Naive thymus-derived CD4-positive, alpha-beta T cell (primary cell): ENCODE measurements around the gene CAMTA1. TPM values are rescaled to one million over a fixed set of nuclear protein-coding genes. Genes with fewer than 3 reads are reported as not detected.

ENCODE experiments used
- ATAC-seq: fragments of 150-1000 bp; cut with Tn5 transposase; 2 replicates; pipeline ENCODE4 v1.10.0; 2021; ENCODE audit warnings: mild to moderate bottlenecking, moderate library complexity
- CTCF ChIA-PET: fragments of 350-600 bp; sonication (Branson Sonifier 250); formaldehyde crosslinking; loops from one replicate; lab custom pipeline; 2021; ENCODE audit warnings: antibody characterized with exemption; lab: Charles Lee
- POLR2A ChIA-PET: fragments of 350-600 bp; sonication (Branson Sonifier 250); formaldehyde crosslinking; loops from one replicate; lab custom pipeline; 2021; ENCODE audit warnings: antibody characterized with exemption, inconsistent platforms; lab: Charles Lee
- DNase-seq, 9 donors: peaks; one replicate each; pipeline versions ENCODE4 v3.0.0 to v3.0.0-alpha.2; 2020 to 2022; ENCODE audit warnings: mixed read lengths in 1 of 9
- H3K27ac ChIP-seq: one replicate; pipeline ENCODE4 v1.7.0; 2013; ENCODE audit warnings: mild to moderate bottlenecking, low read depth, low read length, moderate library complexity
- H3K27me3 ChIP-seq, 2 donors: one replicate each; pipeline ENCODE4 v1.7.0; 2013; ENCODE audit warnings: low read length in 2 of 2, mild to moderate bottlenecking in 2 of 2, moderate library complexity in 2 of 2; ENCODE audit not compliant: control insufficient read depth in 2 of 2, insufficient read depth in 2 of 2
- H3K36me3 ChIP-seq, 3 experiments: 1 replicate in 2 of 3; 2 replicates in 1 of 3; pipeline ENCODE4 v1.7.0; 2013; ENCODE audit warnings: low read length in 3 of 3, mild to moderate bottlenecking in 3 of 3, moderate library complexity in 1 of 3; ENCODE audit not compliant: insufficient read depth in 3 of 3, control insufficient read depth in 2 of 3
- H3K4me1 ChIP-seq, 2 donors: one replicate each; pipeline ENCODE4 v1.7.0; 2013; ENCODE audit warnings: low read length in 2 of 2, mild to moderate bottlenecking in 2 of 2, moderate library complexity in 1 of 2; ENCODE audit not compliant: control insufficient read depth in 2 of 2, insufficient read depth in 2 of 2
- H3K4me3 ChIP-seq: 2 replicates; pipeline ENCODE4 v1.7.0; 2013; ENCODE audit warnings: mild to moderate bottlenecking, low read length
- H3K9me3 ChIP-seq, 3 experiments: 1 replicate in 2 of 3; 2 replicates in 1 of 3; pipeline ENCODE4 v1.7.0; 2013; ENCODE audit warnings: low read length in 3 of 3; ENCODE audit not compliant: control insufficient read depth in 2 of 3
- H3K27ac Mint-ChIP-seq, 9 donors: one replicate each; pipeline ENCODE4 v1.8.0; 2020 to 2022; ENCODE audit warnings: mixed read lengths in 9 of 9, mild to moderate bottlenecking in 8 of 9, moderate library complexity in 5 of 9, inconsistent platforms in 2 of 9
- H3K27me3 Mint-ChIP-seq, 5 donors: one replicate each; pipeline ENCODE4 v1.8.0; 2021 to 2022; ENCODE audit warnings: mixed read lengths in 5 of 5, mild to moderate bottlenecking in 1 of 5
- H3K36me3 Mint-ChIP-seq, 5 donors: one replicate each; pipeline ENCODE4 v1.8.0; 2020 to 2022; ENCODE audit warnings: mixed read lengths in 5 of 5, mild to moderate bottlenecking in 3 of 5, inconsistent platforms in 1 of 5
- H3K4me1 Mint-ChIP-seq, 7 donors: one replicate each; pipeline ENCODE4 v1.8.0; 2020 to 2022; ENCODE audit warnings: mixed read lengths in 7 of 7, mild to moderate bottlenecking in 3 of 7, inconsistent platforms in 1 of 7
- H3K4me3 Mint-ChIP-seq, 10 donors: one replicate each; pipeline ENCODE4 v1.8.0; 2020 to 2022; ENCODE audit warnings: mild to moderate bottlenecking in 10 of 10, mixed read lengths in 10 of 10, moderate library complexity in 6 of 10, inconsistent platforms in 2 of 10
- H3K9me3 Mint-ChIP-seq, 11 donors: one replicate each; pipeline ENCODE4 v1.8.0; 2020 to 2022; ENCODE audit warnings: mixed read lengths in 11 of 11, mild to moderate bottlenecking in 4 of 11, inconsistent platforms in 1 of 11, moderate library complexity in 1 of 11
- intact Hi-C, 2 donors: fragments of 100-400 bp; cut with micrococcal nuclease; formaldehyde crosslinking; loops; one replicate each; pipeline ENCODE4 v1.15.1; 2023
- polyA plus RNA-seq, 2 donors: library from polyadenylated mRNA; unstranded; fragments of 300-500 nt; fragmentation: Illumina TruSeq; gene quantifications; one replicate each; pipeline ENCODE4 v1.2.3, GENCODE V29; 2021
- total RNA-seq, 6 experiments: library from RNA in 5 of 6; stranded (reverse) in 5 of 6; gene quantifications; 1 replicate in 5 of 6; 2 replicates in 1 of 6; pipeline ENCODE4 v1.2.3 and lab custom pipeline; 2021 to 2026

Gene CAMTA1
- total and polyA plus RNA-seq, 7 experiments from 2014 or later, result 38.1 to 68.6 (median 42.6) TPM

GRCh38 chr1:7406641-7407543, 621.6 kb downstream of the CAMTA1 start:
- CTCF ChIA-PET, result no interaction called here
- no peak overlapping the region for H3K4me3 Mint-ChIP-seq
- peaks cover 0 to 44% (median 9%) of the 10 kb centered on the region in 5 donors for H3K27me3 Mint-ChIP-seq

GRCh38 chr1:7407544-7407895, 622.3 kb downstream of the CAMTA1 start:
- intact Hi-C loops, result no loop called here
- no peak for DNase-seq

More at GRCh38 chr1:7406641-7407543, 621.6 kb downstream of the CAMTA1 start:
- H3K36me3 ChIP-seq, result no peaks in the 10 kb centered on the region
- ATAC-seq (no peak), DNase-seq (no peak)
- POLR2A ChIA-PET, result no interaction called here
- H3K27ac Mint-ChIP-seq, result no peak overlapping the region
- H3K27ac ChIP-seq, result no peak overlapping the region
- H3K4me3 ChIP-seq, result no peak overlapping the region
- no peaks in the 10 kb centered on the region for H3K4me1 Mint-ChIP-seq
- no peaks in the 10 kb centered on the region for H3K36me3 Mint-ChIP-seq
- no peaks in the 10 kb centered on the region for H3K9me3 ChIP-seq
- H3K27me3 ChIP-seq, result no peaks in the 10 kb centered on the region
- H3K9me3 Mint-ChIP-seq, result peaks cover 0 to 5% (median 0%) of the 10 kb centered on the region in 11 donors
- H3K4me1 ChIP-seq, result no peaks in the 10 kb centered on the region
- intact Hi-C loops, result no loop called here

GRCh38 chr1:7407980-7408770, 622.9 kb downstream of the CAMTA1 start:
- intact Hi-C loops, result no loop called here
- CTCF ChIA-PET, result no interaction called here

More at GRCh38 chr1:7407544-7407895, 622.3 kb downstream of the CAMTA1 start:
- Histone ChIP-seq H3K4me3 (no peak overlapping the region), H3K27ac (no peak overlapping the region), H3K27me3 (no peaks in the 10 kb centered on the region), H3K4me1 (no peaks in the 10 kb centered on the region), H3K36me3 (no peaks in the 10 kb centered on the region), H3K9me3 (no peaks in the 10 kb centered on the region)
- Mint-ChIP-seq H3K4me1 (no peaks in the 10 kb centered on the region), H3K4me3 (no peak overlapping the region), H3K27ac (no peak overlapping the region), H3K9me3 (peaks cover 0 to 2% (median 0%) of the 10 kb centered on the region in 11 donors), H3K27me3 (peaks cover 0 to 38% (median 9%) of the 10 kb centered on the region in 5 donors), H3K36me3 (no peaks in the 10 kb centered on the region)
- ChIA-PET POLR2A (no interaction called here), CTCF (no interaction called here)
- no peak for ATAC-seq

GRCh38 chr1:7408771-7409150, 623.5 kb downstream of the CAMTA1 start:
- intact Hi-C loops, result no loop called here
- H3K27ac Mint-ChIP-seq, result no peak overlapping the region
- Histone ChIP-seq H3K27ac (no peak overlapping the region), H3K36me3 (no peaks in the 10 kb centered on the region), H3K27me3 (no peaks in the 10 kb centered on the region), H3K4me3 (no peak overlapping the region), H3K4me1 (no peaks in the 10 kb centered on the region), H3K9me3 (no peaks in the 10 kb centered on the region)
- ChIA-PET POLR2A (no interaction called here), CTCF (no interaction called here)
- peaks cover 0 to 25% (median 4%) of the 10 kb centered on the region in 5 donors for H3K27me3 Mint-ChIP-seq
- DNase-seq (peak in 1 of 9 donors; percentile 11), ATAC-seq (no peak)
- peak overlapping the region in 1 of 10 donors; percentile 29 for H3K4me3 Mint-ChIP-seq
- H3K4me1 Mint-ChIP-seq, result no peaks in the 10 kb centered on the region
- peaks cover 0 to 2% (median 0%) of the 10 kb centered on the region in 11 donors for H3K9me3 Mint-ChIP-seq
- H3K36me3 Mint-ChIP-seq, result no peaks in the 10 kb centered on the region

More at GRCh38 chr1:7407980-7408770, 622.9 kb downstream of the CAMTA1 start:
- DNase-seq, result no peak
- Mint-ChIP-seq H3K4me1 (no peaks in the 10 kb centered on the region), H3K9me3 (peaks cover 0 to 2% (median 0%) of the 10 kb centered on the region in 11 donors), H3K36me3 (no peaks in the 10 kb centered on the region), H3K4me3 (no peak overlapping the region), H3K27me3 (peaks cover 0 to 31% (median 9%) of the 10 kb centered on the region in 5 donors), H3K27ac (no peak overlapping the region)
- H3K4me1 ChIP-seq, result no peaks in the 10 kb centered on the region
- no peak for ATAC-seq
- no peak overlapping the region for H3K27ac ChIP-seq
- no peak overlapping the region for H3K4me3 ChIP-seq
- H3K36me3 ChIP-seq, result no peaks in the 10 kb centered on the region
- POLR2A ChIA-PET, result no interaction called here
- no peaks in the 10 kb centered on the region for H3K27me3 ChIP-seq
- H3K9me3 ChIP-seq, result no peaks in the 10 kb centered on the region

GRCh38 chr1:7409278-7409677, 624.0 kb downstream of the CAMTA1 start:
- H3K4me3 ChIP-seq, result no peak overlapping the region
- Mint-ChIP-seq H3K4me3 (no peak overlapping the region), H3K9me3 (peaks cover 0 to 2% (median 0%) of the 10 kb centered on the region in 11 donors), H3K27ac (no peak overlapping the region), H3K36me3 (no peaks in the 10 kb centered on the region), H3K27me3 (peaks cover 0 to 20% (median 0%) of the 10 kb centered on the region in 5 donors), H3K4me1 (no peaks in the 10 kb centered on the region)
- POLR2A ChIA-PET, result no interaction called here
- H3K27ac ChIP-seq, result no peak overlapping the region
- intact Hi-C loops, result no loop called here
- ATAC-seq (no peak), DNase-seq (peak in 1 of 9 donors; percentile 11)
- CTCF ChIA-PET, result no interaction called here
- H3K4me1 ChIP-seq, result no peaks in the 10 kb centered on the region
- no peaks in the 10 kb centered on the region for H3K9me3 ChIP-seq
- H3K27me3 ChIP-seq, result no peaks in the 10 kb centered on the region
- H3K36me3 ChIP-seq, result no peaks in the 10 kb centered on the region

GRCh38 chr1:7410156-7410555, 624.9 kb downstream of the CAMTA1 start:
- intact Hi-C loops, result no loop called here
- Histone ChIP-seq H3K4me1 (no peaks in the 10 kb centered on the region), H3K4me3 (no peak overlapping the region), H3K27ac (no peak overlapping the region), H3K27me3 (no peaks in the 10 kb centered on the region), H3K9me3 (no peaks in the 10 kb centered on the region), H3K36me3 (no peaks in the 10 kb centered on the region)
- ChIA-PET POLR2A (no interaction called here), CTCF (no interaction called here)
- Mint-ChIP-seq H3K4me1 (peaks cover 0 to 1% (median 0%) of the 10 kb centered on the region in 7 donors), H3K9me3 (peaks cover 0 to 2% (median 0%) of the 10 kb centered on the region in 11 donors), H3K4me3 (no peak overlapping the region), H3K36me3 (no peaks in the 10 kb centered on the region), H3K27me3 (peaks cover 0 to 11% (median 0%) of the 10 kb centered on the region in 5 donors), H3K27ac (no peak overlapping the region)
- no peak for ATAC-seq
- no peak for DNase-seq
